HepG2 (cell line): Measurements from ENCODE around the gene COL27A1. TPM values are rescaled to one million over a fixed set of nuclear protein-coding genes. Genes with fewer than 3 reads are reported as not detected.

Source experiments
- ATAC-seq: fragments of 200-7000 bp; cut with Tn5 transposase; 3 replicates; pipeline ENCODE4 v1.9.1; 2020; ENCODE audit warnings: mild to moderate bottlenecking, moderate library complexity
- BruUV-seq: library from RNA; stranded (reverse); fragments of 400-500 nt; replicated peaks from 2 replicates; lab custom pipeline; 2021; lab: Mats Ljungman, UMichigan
- CTCF ChIA-PET: fragments of 300-600 bp; formaldehyde crosslinking; extraction: SDS; loops from one replicate; lab custom pipeline; 2021; ENCODE audit warnings: low total read pairs, inconsistent platforms, low intra/inter-chr PET ratio; lab: Yijun Ruan, JAX
- POLR2A ChIA-PET: fragments of 350-600 bp; sonication (Branson Sonifier 250); formaldehyde crosslinking; loops from one replicate; lab custom pipeline; 2020; ENCODE audit warnings: antibody characterized with exemption, inconsistent platforms; lab: Yijun Ruan, JAX
- DNase-seq: peaks from one replicate; pipeline ENCODE4 v3.0.0-alpha.2; 2015; ENCODE audit warnings: low spot score
- FAIRE-seq: peaks from 3 replicates; lab custom pipeline; 2011; peaks lifted over from hg19 to GRCh38; lab: Jason Lieb, UNC
- H2AFZ ChIP-seq: one replicate; pipeline ENCODE4 v1.6.1; 2011; ENCODE audit warnings: low read length, inconsistent platforms
- H3K27ac ChIP-seq: fragments of 300-600 bp; 3 replicates; pipeline ENCODE4 v1.8.0; 2011; ENCODE audit warnings: mixed run types, mild to moderate bottlenecking, mixed read lengths, low read length, inconsistent platforms; ENCODE audit not compliant: insufficient read depth; ENCODE audit errors: extremely low read length
- H3K27me3 ChIP-seq, 2 experiments: fragments of 200-600 bp in 1 of 2; 2 replicates in 1 of 2; 3 replicates in 1 of 2; pipeline versions ENCODE4 v1.6.0 to v1.8.0; 2011; ENCODE audit warnings: low read length in 2 of 2, mild to moderate bottlenecking in 2 of 2, moderate library complexity in 2 of 2, inconsistent platforms in 1 of 2; ENCODE audit not compliant: insufficient read depth in 2 of 2, control insufficient read depth in 1 of 2
- H3K36me3 ChIP-seq, 2 experiments: fragments of 200-600 bp in 1 of 2; replicated peaks in 1 of 2; 2 replicates in 1 of 2; 3 replicates in 1 of 2; pipeline versions ENCODE4 v1.5.1 to v1.8.0; 2011; ENCODE audit warnings: low read length in 2 of 2, inconsistent platforms in 1 of 2; ENCODE audit not compliant: insufficient read depth in 2 of 2, control insufficient read depth in 1 of 2
- H3K4me1 ChIP-seq: 2 replicates; pipeline ENCODE4 v1.5.1; 2012; ENCODE audit warnings: low read length, inconsistent platforms; ENCODE audit not compliant: insufficient read depth
- H3K4me2 ChIP-seq: 2 replicates; pipeline ENCODE4 v1.6.0; 2011; ENCODE audit warnings: low read depth, low read length, inconsistent platforms
- H3K4me3 ChIP-seq, 3 experiments: fragments of 200-600 bp in 1 of 3; sonication (generic), shearing (Covaris generic) in 1 of 3; replicated peaks in 1 of 3; 2 replicates each; pipeline ENCODE4 v1.5.1; 2011 to 2016; ENCODE audit warnings: low read length in 3 of 3, inconsistent platforms in 2 of 3, low read depth in 2 of 3, mild to moderate bottlenecking in 2 of 3, control low read depth in 1 of 3, mixed read lengths in 1 of 3; ENCODE audit not compliant: insufficient read depth in 1 of 3
- H3K79me2 ChIP-seq: one replicate; pipeline ENCODE4 v1.6.1; 2011; ENCODE audit warnings: low read length, inconsistent platforms; ENCODE audit not compliant: insufficient read depth
- H3K9ac ChIP-seq: 2 replicates; pipeline ENCODE4 v1.6.0; 2011; ENCODE audit warnings: mild to moderate bottlenecking, low read depth, low read length, inconsistent platforms; ENCODE audit not compliant: insufficient read depth
- H3K9me3 ChIP-seq: 2 replicates; pipeline ENCODE4 v1.5.1; 2012; ENCODE audit warnings: mild to moderate bottlenecking, low read length
- H4K20me1 ChIP-seq: 2 replicates; pipeline ENCODE4 v1.6.0; 2011; ENCODE audit warnings: inconsistent platforms, mild to moderate bottlenecking, low read length, moderate library complexity; ENCODE audit not compliant: insufficient read depth
- CAMTA2 ChIP-seq: sonication (generic); formaldehyde crosslinking; IDR thresholded peaks from 2 replicates; pipeline ENCODE4 v1.4.0; 2020; ENCODE audit warnings: mild to moderate bottlenecking, missing genetic modification reagents, borderline replicate concordance
- RERE ChIP-seq: IDR thresholded peaks from 2 replicates; pipeline ENCODE4 v1.6.1; 2016; ENCODE audit warnings: low read depth, missing genetic modification reagents, missing compliant biosample characterization
- THYN1 ChIP-seq: sonication (generic); formaldehyde crosslinking; IDR thresholded peaks from 2 replicates; pipeline ENCODE4 v1.8.1; 2023; ENCODE audit warnings: low read depth, mild to moderate bottlenecking, moderate library complexity, missing genetic modification reagents, borderline replicate concordance
- ZFP37 ChIP-seq: sonication (generic); formaldehyde crosslinking; IDR thresholded peaks from 2 replicates; pipeline ENCODE4 v1.4.0; 2020; ENCODE audit warnings: missing genetic modification reagents, borderline replicate concordance
- ZNF335 ChIP-seq: sonication (generic); formaldehyde crosslinking; IDR thresholded peaks from 2 replicates; pipeline ENCODE4 v1.4.0; 2020; ENCODE audit warnings: missing genetic modification reagents
- WGBS: methylation state at CpG from one replicate; pipeline ENCODE4 v1.1.6; 2017; ENCODE audit warnings: low lambda C conversion rate; 5-methylcytosine and 5-hydroxymethylcytosine counted together
- in situ Hi-C: cut with HindIII; loops from 2 replicates; pipeline ENCODE4 v1.10.0; 2017; ENCODE audit warnings: low pct_unique_long_range_greater_than_20kb; ENCODE audit not compliant: extremely low pct_ligation_motif_present
- intact Hi-C: fragments of 100-400 bp; cut with micrococcal nuclease; formaldehyde crosslinking; loops from one replicate; pipeline ENCODE4 v1.10.0; 2022; ENCODE audit not compliant: unreplicated experiment
- polyA plus RNA-seq, 8 experiments: library from polyadenylated mRNA; depleted of rRNA in 3 of 8; stranded (reverse) in 7 of 8; unstranded in 1 of 8; fragments of >200 nt; fragmentation: Illumina TruSeq in 4 of 8; extraction: Trizol in 4 of 8; gene quantifications; 2 replicates each; pipeline versions ENCODE4 v1.2.1 to v1.2.3, GENCODE V29; 2011 to 2016; ENCODE audit warnings: low read depth in 4 of 8, missing spikeins in 1 of 8, mixed read lengths in 1 of 8; ENCODE audit not compliant: insufficient read depth in 1 of 8
- total RNA-seq, 5 experiments: library from RNA; depleted of rRNA; stranded (reverse); fragments of >200 nt; fragmentation: Illumina TruSeq; extraction: Trizol; gene quantifications; 2 replicates each; pipeline ENCODE4 v1.2.3, GENCODE V29; 2016; ENCODE audit warnings: low read depth in 1 of 5
- TF ChIP-seq, protein P1 (sequence below): sonication (generic); formaldehyde crosslinking; IDR thresholded peaks from 2 replicates; pipeline ENCODE4 v1.4.0; 2020; ENCODE audit warnings: mild to moderate bottlenecking, low read depth, missing genetic modification reagents
- TF ChIP-seq, protein P2 (sequence below): sonication (generic); formaldehyde crosslinking; IDR thresholded peaks from 2 replicates; pipeline ENCODE4 v1.5.1; 2020; ENCODE audit warnings: mild to moderate bottlenecking, missing genetic modification reagents, moderate library complexity
- TF ChIP-seq, protein P3 (sequence below): sonication (generic); formaldehyde crosslinking; IDR thresholded peaks from 2 replicates; pipeline ENCODE4 v1.4.0; 2020; ENCODE audit warnings: missing genetic modification reagents
- TF ChIP-seq, protein P4 (sequence below): sonication (generic); formaldehyde crosslinking; IDR thresholded peaks from 2 replicates; pipeline ENCODE4 v1.8.1; 2022; ENCODE audit warnings: mild to moderate bottlenecking, missing genetic modification reagents

Gene COL27A1
- total and polyA plus RNA-seq, 2 of the 13 experiments (the other 11 are each of a cell fraction or from before 2014, with no cell fraction given): 71.3 to 89.1 TPM

GRCh38 chr9:114336699-114337395, 181.5 kb downstream of the COL27A1 start:
- ATAC-seq: no peak
- BruUV-seq: no TSS peak
- peaks cover 1 to 8% of the 10 kb centered on the region in 2 experiments; a peak in 3 of 5 replicates for H3K36me3 ChIP-seq

More at GRCh38 chr9:114336699-114337395, 181.5 kb downstream of the COL27A1 start:
- in situ Hi-C loops: no loop called here
- Histone ChIP-seq H3K9me3 (no peaks in the 10 kb centered on the region), H4K20me1 (no peaks in the 10 kb centered on the region), H3K4me1 (peaks cover 12% of the 10 kb centered on the region), H3K4me3 (no peak overlapping the region), H3K79me2 (no peaks in the 10 kb centered on the region), H3K9ac (no peak overlapping the region), H3K4me2 (no peak overlapping the region), H3K27ac (no peak overlapping the region), H2AFZ (no peak overlapping the region), H3K27me3 (no peaks in the 10 kb centered on the region)
- FAIRE-seq (no peak), DNase-seq (no peak)
- intact Hi-C loops: loop anchor here (5.0 kb wide), 1 partner anchor 50 kb away; the partner anchor contains the start of gene AKNA
- ChIA-PET POLR2A (no interaction called here), CTCF (no interaction called here)
- WGBS: 95% methylated on average over 11 of the region's 23 CpGs
- TF ChIP-seq, protein P1, sequence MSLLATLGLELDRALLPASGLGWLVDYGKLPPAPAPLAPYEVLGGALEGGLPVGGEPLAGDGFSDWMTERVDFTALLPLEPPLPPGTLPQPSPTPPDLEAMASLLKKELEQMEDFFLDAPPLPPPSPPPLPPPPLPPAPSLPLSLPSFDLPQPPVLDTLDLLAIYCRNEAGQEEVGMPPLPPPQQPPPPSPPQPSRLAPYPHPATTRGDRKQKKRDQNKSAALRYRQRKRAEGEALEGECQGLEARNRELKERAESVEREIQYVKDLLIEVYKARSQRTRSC (CRISPR knock-in tag): no peak
- TF ChIP-seq, protein P2, sequence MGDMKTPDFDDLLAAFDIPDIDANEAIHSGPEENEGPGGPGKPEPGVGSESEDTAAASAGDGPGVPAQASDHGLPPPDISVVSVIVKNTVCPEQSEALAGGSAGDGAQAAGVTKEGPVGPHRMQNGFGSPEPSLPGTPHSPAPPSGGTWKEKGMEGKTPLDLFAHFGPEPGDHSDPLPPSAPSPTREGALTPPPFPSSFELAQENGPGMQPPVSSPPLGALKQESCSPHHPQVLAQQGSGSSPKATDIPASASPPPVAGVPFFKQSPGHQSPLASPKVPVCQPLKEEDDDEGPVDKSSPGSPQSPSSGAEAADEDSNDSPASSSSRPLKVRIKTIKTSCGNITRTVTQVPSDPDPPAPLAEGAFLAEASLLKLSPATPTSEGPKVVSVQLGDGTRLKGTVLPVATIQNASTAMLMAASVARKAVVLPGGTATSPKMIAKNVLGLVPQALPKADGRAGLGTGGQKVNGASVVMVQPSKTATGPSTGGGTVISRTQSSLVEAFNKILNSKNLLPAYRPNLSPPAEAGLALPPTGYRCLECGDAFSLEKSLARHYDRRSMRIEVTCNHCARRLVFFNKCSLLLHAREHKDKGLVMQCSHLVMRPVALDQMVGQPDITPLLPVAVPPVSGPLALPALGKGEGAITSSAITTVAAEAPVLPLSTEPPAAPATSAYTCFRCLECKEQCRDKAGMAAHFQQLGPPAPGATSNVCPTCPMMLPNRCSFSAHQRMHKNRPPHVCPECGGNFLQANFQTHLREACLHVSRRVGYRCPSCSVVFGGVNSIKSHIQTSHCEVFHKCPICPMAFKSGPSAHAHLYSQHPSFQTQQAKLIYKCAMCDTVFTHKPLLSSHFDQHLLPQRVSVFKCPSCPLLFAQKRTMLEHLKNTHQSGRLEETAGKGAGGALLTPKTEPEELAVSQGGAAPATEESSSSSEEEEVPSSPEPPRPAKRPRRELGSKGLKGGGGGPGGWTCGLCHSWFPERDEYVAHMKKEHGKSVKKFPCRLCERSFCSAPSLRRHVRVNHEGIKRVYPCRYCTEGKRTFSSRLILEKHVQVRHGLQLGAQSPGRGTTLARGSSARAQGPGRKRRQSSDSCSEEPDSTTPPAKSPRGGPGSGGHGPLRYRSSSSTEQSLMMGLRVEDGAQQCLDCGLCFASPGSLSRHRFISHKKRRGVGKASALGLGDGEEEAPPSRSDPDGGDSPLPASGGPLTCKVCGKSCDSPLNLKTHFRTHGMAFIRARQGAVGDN: no peak
- no peak for TF ChIP-seq THYN1
- TF ChIP-seq, protein P3, sequence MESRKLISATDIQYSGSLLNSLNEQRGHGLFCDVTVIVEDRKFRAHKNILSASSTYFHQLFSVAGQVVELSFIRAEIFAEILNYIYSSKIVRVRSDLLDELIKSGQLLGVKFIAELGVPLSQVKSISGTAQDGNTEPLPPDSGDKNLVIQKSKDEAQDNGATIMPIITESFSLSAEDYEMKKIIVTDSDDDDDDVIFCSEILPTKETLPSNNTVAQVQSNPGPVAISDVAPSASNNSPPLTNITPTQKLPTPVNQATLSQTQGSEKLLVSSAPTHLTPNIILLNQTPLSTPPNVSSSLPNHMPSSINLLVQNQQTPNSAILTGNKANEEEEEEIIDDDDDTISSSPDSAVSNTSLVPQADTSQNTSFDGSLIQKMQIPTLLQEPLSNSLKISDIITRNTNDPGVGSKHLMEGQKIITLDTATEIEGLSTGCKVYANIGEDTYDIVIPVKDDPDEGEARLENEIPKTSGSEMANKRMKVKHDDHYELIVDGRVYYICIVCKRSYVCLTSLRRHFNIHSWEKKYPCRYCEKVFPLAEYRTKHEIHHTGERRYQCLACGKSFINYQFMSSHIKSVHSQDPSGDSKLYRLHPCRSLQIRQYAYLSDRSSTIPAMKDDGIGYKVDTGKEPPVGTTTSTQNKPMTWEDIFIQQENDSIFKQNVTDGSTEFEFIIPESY: no peak
- no peak for TF ChIP-seq ZNF335
- no peak for TF ChIP-seq CAMTA2 (CRISPR knock-in tag)
- no peak for TF ChIP-seq ZFP37 (CRISPR knock-in tag)
- TF ChIP-seq, protein P4, sequence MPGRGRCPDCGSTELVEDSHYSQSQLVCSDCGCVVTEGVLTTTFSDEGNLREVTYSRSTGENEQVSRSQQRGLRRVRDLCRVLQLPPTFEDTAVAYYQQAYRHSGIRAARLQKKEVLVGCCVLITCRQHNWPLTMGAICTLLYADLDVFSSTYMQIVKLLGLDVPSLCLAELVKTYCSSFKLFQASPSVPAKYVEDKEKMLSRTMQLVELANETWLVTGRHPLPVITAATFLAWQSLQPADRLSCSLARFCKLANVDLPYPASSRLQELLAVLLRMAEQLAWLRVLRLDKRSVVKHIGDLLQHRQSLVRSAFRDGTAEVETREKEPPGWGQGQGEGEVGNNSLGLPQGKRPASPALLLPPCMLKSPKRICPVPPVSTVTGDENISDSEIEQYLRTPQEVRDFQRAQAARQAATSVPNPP (CRISPR knock-in tag): no peak
- TF ChIP-seq RERE (CRISPR knock-in tag): no peak
